Tibial artery (tissue), 4 donors: ENCODE results near the gene REPS2.

Experiments
- DNase-seq, 2 donors: peaks; one replicate each; pipeline ENCODE4 v3.0.0-alpha.2; 2019
- H3K27ac ChIP-seq, 2 donors: fragments of 200-600 bp; sonication (generic) in 1 of 2; 1 replicate in 1 of 2; 2 replicates in 1 of 2; pipeline ENCODE4 v1.5.1; 2018 to 2019; ENCODE audit warnings: mild to moderate bottlenecking in 1 of 2
- H3K27me3 ChIP-seq, 2 donors: fragments of 200-600 bp; sonication (generic) in 1 of 2; one replicate each; pipeline versions ENCODE4 v1.5.1 to v1.6.0; 2016 to 2019
- H3K36me3 ChIP-seq, 3 donors: fragments of 200-600 bp; sonication (generic) in 2 of 3; one replicate each; pipeline ENCODE4 v1.5.1; 2016 to 2019; ENCODE audit warnings: mild to moderate bottlenecking in 2 of 3
- H3K4me1 ChIP-seq, 4 donors: fragments of 200-600 bp; sonication (generic) in 2 of 4; 1 replicate in 3 of 4; 2 replicates in 1 of 4; pipeline ENCODE4 v1.5.1; 2016 to 2019
- H3K4me3 ChIP-seq, 2 donors: fragments of 200-600 bp; sonication (generic) in 1 of 2; 1 replicate in 1 of 2; 2 replicates in 1 of 2; pipeline ENCODE4 v1.5.1; 2018 to 2019; ENCODE audit warnings: mild to moderate bottlenecking in 2 of 2
- H3K9me3 ChIP-seq, 3 donors: fragments of 200-600 bp; sonication (generic) in 1 of 3; one replicate each; pipeline ENCODE4 v1.5.1; 2016 to 2019
- intact Hi-C: fragments of 100-400 bp; cut with DNase I; formaldehyde crosslinking; loops from one replicate; pipeline ENCODE4 v1.15.0; 2023; ENCODE audit warnings: low total_unique reads
- TF ChIP-seq, protein P1 (sequence below), 2 experiments: fragments of 200-600 bp in 1 of 2; fragments of 450-650 bp in 1 of 2; IDR thresholded peaks; one replicate each; pipeline ENCODE4 v1.5.1; 2017 to 2019; ENCODE audit warnings: antibody characterized with exemption in 2 of 2, mild to moderate bottlenecking in 1 of 2, moderate library complexity in 1 of 2

Gene REPS2

DNA sequence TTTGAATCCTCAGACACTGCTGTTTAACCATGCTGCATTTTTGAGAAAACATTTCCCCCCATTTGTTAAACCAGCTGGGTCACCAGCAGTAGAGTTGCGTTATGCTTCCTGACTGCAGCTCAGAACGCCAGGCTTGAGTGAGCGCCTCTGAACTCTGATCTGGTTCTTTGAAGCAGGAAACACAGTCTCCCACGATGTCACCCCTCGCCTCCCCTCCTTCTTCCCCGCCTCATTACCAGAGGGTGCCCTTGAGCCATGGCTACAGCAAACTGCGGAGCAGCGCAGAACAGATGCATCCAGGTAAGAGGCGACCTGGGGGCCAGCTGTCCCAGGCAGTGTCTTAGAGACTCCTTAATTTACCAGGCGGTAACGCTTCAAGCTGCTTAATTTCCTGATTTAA lies 78.4 kb downstream of the REPS2 start:
- Histone ChIP-seq H3K4me1 (peaks cover 0 to 5% (median 0%) of the 10 kb centered on the region in 4 donors), H3K27me3 (no peaks in the 10 kb centered on the region), H3K9me3 (no peaks in the 10 kb centered on the region), H3K4me3 (no peak overlapping the region), H3K27ac (no peak overlapping the region), H3K36me3 (no peaks in the 10 kb centered on the region)
- intact Hi-C loops: loop anchor here (5.0 kb wide), 1 partner anchor 473 kb away; no protein-coding TSS in a partner anchor
- TF ChIP-seq, protein P1, sequence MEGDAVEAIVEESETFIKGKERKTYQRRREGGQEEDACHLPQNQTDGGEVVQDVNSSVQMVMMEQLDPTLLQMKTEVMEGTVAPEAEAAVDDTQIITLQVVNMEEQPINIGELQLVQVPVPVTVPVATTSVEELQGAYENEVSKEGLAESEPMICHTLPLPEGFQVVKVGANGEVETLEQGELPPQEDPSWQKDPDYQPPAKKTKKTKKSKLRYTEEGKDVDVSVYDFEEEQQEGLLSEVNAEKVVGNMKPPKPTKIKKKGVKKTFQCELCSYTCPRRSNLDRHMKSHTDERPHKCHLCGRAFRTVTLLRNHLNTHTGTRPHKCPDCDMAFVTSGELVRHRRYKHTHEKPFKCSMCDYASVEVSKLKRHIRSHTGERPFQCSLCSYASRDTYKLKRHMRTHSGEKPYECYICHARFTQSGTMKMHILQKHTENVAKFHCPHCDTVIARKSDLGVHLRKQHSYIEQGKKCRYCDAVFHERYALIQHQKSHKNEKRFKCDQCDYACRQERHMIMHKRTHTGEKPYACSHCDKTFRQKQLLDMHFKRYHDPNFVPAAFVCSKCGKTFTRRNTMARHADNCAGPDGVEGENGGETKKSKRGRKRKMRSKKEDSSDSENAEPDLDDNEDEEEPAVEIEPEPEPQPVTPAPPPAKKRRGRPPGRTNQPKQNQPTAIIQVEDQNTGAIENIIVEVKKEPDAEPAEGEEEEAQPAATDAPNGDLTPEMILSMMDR (IDR thresholded peaks at IDR 0.05): no peak
- DNase-seq: no peak

DNA sequence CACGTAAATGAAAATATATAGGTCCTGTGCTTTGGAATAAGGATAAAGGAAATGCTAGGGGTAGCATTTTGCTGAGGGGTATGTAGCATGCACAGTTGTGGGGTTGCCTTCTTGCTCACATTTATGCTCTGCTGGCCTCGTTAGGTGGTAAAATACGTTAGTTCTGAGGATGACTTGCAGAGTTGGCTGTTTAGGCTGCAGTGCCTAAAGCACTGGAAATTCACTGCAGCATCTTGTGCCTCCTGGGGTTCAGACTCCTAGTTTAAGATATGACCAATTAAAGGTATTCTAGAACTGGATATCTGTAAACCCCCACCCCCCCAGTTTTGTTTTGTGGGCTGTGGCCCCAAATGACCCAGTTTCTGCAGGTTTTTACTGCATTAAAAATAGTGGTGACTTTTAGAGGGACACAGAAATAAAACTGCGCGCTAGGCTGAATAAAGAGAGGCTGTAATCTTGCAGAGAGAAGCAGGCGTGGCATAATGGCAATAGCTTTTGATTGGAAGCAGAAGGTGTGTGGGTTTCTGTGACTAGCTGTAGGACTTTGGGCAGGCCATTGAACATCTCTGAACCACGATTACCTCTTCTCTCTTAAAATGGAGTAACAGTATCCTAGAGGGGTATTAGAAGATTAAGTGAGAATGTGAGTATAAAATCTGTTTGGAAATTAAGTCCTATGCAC lies 79.3 kb downstream of the REPS2 start:
- TF ChIP-seq, protein P1 (IDR thresholded peaks at IDR 0.05): no peak
- Histone ChIP-seq H3K4me3 (no peak overlapping the region), H3K4me1 (peaks cover 0 to 14% (median 0%) of the 10 kb centered on the region in 4 donors), H3K9me3 (no peaks in the 10 kb centered on the region), H3K36me3 (no peaks in the 10 kb centered on the region), H3K27ac (no peak overlapping the region), H3K27me3 (no peaks in the 10 kb centered on the region)
- no peak for DNase-seq
- intact Hi-C loops: no loop called here

DNA sequence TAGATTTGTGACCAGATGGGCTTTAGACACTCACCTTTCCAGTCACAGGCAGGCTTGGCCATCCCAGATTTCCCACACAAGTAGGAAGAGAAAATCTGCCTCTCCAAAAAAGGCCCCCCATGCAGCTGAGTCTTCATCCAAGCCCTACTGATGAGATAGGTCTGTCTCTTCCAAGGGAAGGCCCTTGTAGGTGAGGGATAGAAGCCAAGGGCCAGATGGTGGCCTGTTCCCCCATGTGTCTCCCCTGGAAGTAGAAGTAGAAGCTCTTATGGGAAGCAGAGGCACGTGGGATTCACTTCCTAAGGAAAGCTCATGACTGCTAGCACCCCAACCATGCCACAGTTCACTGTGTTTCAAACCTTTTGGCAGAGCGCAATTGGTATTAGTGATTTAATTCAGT lies 81.5 kb downstream of the REPS2 start:
- Histone ChIP-seq H3K4me3 (no peak overlapping the region), H3K36me3 (no peaks in the 10 kb centered on the region), H3K4me1 (peaks cover 0 to 34% (median 3%) of the 10 kb centered on the region in 4 donors), H3K27ac (no peak overlapping the region), H3K27me3 (no peaks in the 10 kb centered on the region), H3K9me3 (no peaks in the 10 kb centered on the region)
- TF ChIP-seq, protein P1 (IDR thresholded peaks at IDR 0.05): no peak
- intact Hi-C loops: no loop called here
- no peak for DNase-seq

DNA sequence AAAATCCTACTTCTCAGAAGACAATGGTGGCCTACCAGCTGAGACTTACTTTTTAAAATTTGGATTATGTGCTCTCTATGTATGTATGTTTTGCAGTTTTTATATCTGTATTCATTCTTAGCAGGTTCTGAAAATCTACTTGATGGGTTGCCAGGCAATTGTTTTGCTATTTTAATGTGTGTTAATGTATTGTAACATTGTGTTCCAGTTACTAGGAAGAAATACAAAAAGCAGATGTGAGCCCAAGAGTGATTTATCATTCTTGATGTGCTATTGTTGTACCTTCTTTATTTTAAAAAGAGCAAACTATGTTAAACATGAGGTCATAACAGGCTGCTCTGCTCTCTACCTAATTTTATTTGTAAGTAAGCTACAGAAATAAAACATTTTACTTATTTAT lies 81.9 kb downstream of the REPS2 start:
- H3K27ac ChIP-seq: no peak overlapping the region
- no peak overlapping the region for H3K4me3 ChIP-seq
- DNase-seq: no peak
- H3K9me3 ChIP-seq: no peaks in the 10 kb centered on the region
- TF ChIP-seq, protein P1 (IDR thresholded peaks at IDR 0.05): no peak
- no peaks in the 10 kb centered on the region for H3K36me3 ChIP-seq
- intact Hi-C loops: no loop called here
- no peaks in the 10 kb centered on the region for H3K27me3 ChIP-seq
- peaks cover 0 to 38% (median 3%) of the 10 kb centered on the region in 4 donors for H3K4me1 ChIP-seq

DNA sequence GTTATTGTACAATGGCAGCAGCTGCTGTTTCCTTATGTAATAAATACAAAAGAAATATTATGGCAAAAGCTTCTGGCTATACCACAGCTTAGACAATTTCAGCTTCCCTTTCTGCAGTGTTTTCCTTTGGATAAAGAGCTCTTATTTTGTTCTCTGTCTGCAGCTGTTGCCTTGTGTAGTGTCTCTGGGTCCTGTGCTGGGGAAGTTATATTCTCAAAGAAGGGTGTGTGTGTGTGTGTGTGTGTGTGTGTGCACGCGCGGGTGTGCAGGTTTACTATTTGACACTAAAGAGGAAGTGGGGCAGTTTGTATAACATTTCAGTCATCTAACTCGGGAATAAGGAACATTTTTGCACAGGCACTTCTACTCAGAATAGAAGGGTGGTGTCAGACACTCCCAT lies 83.6 kb downstream of the REPS2 start:
- peak in 1 of 2 donors; percentile 20 for DNase-seq
- no peak overlapping the region for H3K4me3 ChIP-seq
- intact Hi-C loops: no loop called here

More for the DNA sequence above, 83.6 kb downstream of the REPS2 start:
- peak overlapping the region; percentile 77 to 79 for H3K27ac ChIP-seq
- H3K27me3 ChIP-seq: no peaks in the 10 kb centered on the region
- H3K4me1 ChIP-seq: peaks cover 0 to 43% (median 3%) of the 10 kb centered on the region in 4 donors
- H3K9me3 ChIP-seq: no peaks in the 10 kb centered on the region
- TF ChIP-seq, protein P1 (IDR thresholded peaks at IDR 0.05): no peak
- H3K36me3 ChIP-seq: no peaks in the 10 kb centered on the region
